Brain microvascular endothelial cell (primary cell): ENCODE measurements around the gene KCNMB2.
"Not testable (repeated sequence)": the region's sequence is repeated elsewhere in the genome, so short reads cannot be mapped to it uniquely, and the experiment has no call there.

Experiments used
- DNase-seq: peaks from one replicate; pipeline ENCODE4 v3.0.0-alpha.2; 2020
- H3K27ac ChIP-seq: fragments of 250-450 bp; sonication (Bioruptor Pico); 2 replicates; pipeline ENCODE4 v1.5.1; 2020; ENCODE audit warnings: mild to moderate bottlenecking, moderate library complexity
- H3K27me3 ChIP-seq: fragments of 250-450 bp; sonication (Bioruptor Pico); replicated peaks from 2 replicates; pipeline ENCODE4 v1.5.1; 2020; ENCODE audit warnings: mild to moderate bottlenecking
- H3K36me3 ChIP-seq: fragments of 250-450 bp; sonication (Bioruptor Pico); replicated peaks from 2 replicates; pipeline ENCODE4 v1.5.1; 2020; ENCODE audit warnings: mild to moderate bottlenecking
- H3K4me3 ChIP-seq: 2 replicates; pipeline ENCODE4 v1.5.1; 2011; ENCODE audit warnings: low read depth, mild to moderate bottlenecking, control low read depth, low read length, moderate library complexity
- in situ Hi-C: cut with HindIII; loops from 2 replicates; pipeline ENCODE4 v1.10.0; 2017; ENCODE audit warnings: low sequenced_read_pairs, low pct_ligation_motif_present
- TF ChIP-seq, protein P1 (sequence below): IDR thresholded peaks from 2 replicates; pipeline ENCODE4 v1.5.1; 2011; ENCODE audit warnings: low read depth, mild to moderate bottlenecking, moderate library complexity, low read length, control low read depth, inconsistent platforms; ENCODE audit errors: missing control alignments

The KCNMB2 gene

DNA sequence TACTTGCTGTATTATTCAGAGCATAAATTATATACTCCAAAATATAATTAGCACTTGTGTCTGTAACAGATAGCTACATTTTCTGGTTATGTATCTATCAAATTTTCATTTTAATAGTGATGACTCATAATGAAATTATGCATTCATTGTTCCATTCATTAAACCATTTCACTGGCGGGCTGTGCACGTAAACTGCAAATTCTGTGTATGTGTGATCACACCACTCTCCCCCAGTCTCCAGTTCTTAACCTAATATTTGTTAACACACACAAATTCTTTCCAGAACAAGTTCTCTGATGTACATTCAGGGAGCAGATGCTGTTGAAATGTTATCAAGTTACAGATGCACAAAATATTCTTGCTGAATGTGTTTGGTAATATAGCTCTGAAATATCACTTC, 3.8 kb upstream of the KCNMB2 start:
- Histone ChIP-seq H3K27me3 (no peaks in the 10 kb centered on the region), H3K27ac (no peak overlapping the region), H3K4me3 (no peak overlapping the region), H3K36me3 (no peaks in the 10 kb centered on the region)
- in situ Hi-C loops: no loop called here
- no peak for DNase-seq
- TF ChIP-seq, protein P1, sequence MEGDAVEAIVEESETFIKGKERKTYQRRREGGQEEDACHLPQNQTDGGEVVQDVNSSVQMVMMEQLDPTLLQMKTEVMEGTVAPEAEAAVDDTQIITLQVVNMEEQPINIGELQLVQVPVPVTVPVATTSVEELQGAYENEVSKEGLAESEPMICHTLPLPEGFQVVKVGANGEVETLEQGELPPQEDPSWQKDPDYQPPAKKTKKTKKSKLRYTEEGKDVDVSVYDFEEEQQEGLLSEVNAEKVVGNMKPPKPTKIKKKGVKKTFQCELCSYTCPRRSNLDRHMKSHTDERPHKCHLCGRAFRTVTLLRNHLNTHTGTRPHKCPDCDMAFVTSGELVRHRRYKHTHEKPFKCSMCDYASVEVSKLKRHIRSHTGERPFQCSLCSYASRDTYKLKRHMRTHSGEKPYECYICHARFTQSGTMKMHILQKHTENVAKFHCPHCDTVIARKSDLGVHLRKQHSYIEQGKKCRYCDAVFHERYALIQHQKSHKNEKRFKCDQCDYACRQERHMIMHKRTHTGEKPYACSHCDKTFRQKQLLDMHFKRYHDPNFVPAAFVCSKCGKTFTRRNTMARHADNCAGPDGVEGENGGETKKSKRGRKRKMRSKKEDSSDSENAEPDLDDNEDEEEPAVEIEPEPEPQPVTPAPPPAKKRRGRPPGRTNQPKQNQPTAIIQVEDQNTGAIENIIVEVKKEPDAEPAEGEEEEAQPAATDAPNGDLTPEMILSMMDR: no peak

DNA sequence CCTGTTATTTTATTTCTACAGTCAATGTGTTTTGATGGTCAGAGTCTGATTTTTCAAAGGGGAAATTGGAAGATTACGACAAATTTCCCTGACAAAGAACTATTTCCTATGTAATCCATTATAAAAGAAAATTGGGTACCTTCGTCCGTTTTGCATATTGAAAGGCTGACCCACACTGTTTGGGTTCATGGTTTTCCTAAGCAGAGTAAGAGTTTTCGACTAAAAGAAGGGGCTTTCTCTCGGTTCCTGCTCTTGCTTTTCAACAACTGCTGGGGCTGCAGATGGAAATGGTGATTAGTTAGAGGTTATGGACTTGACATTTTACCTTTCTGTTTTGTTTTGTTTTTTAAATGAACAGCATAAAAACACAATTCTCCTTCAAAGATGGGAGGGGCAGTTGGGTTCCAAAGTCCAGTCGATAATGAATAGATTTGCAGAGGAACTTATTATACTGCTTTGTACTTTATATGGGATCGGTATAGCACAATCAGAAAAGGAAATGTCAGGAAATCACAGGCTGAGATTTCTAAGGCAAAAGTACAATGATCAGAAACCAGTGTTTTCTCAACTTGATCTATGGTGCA, 978 bp downstream of the KCNMB2 start:
- TF ChIP-seq, protein P1: no peak
- DNase-seq: no peak
- in situ Hi-C loops: no loop called here
- Histone ChIP-seq H3K27me3 (no peaks in the 10 kb centered on the region), H3K36me3 (no peaks in the 10 kb centered on the region), H3K27ac (no peak overlapping the region), H3K4me3 (peak overlapping the region; percentile 49)

DNA sequence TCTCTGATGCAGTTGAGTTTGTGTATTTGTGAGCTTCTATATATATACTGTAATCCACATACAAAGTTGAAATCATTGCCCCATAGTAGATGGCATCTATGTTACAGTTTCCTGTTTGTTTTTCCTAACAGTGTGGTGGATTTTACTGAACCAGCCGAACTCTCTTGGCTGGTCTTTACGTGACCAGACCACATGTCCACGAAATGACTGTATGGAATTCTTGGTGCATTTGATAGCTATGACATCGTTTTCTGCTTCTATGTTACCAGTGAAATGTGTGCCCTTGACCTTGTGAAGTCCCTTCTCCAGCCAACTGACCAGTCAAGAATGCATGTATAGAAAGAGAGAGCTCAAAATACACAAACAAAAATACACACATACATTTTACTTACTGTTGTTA, 1.8 kb downstream of the KCNMB2 start:
- DNase-seq: no peak
- no peaks in the 10 kb centered on the region for H3K36me3 ChIP-seq
- TF ChIP-seq, protein P1: no peak
- H3K4me3 ChIP-seq: no peak overlapping the region
- no peaks in the 10 kb centered on the region for H3K27me3 ChIP-seq
- in situ Hi-C loops: no loop called here
- no peak overlapping the region for H3K27ac ChIP-seq

DNA sequence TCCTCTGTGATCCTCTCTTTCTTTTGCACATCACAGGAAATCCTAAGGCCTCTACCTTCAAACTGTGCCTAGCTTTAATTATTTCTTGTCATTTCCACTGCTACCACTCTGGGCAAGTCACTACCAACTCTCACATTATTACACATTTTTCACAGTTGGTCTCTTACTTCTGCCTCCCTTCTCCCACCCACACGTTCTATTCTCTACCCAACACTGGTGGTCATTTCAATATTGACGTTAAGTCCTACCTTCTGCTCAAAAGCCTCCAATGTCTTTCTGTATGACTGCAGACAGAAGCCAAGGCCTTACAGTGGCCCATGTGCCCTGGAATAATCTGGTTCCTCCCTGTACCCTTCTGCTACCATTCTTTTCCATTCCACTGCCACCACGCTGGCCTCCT, 3.9 kb downstream of the KCNMB2 start:
- Histone ChIP-seq H3K4me3 (no peak overlapping the region), H3K36me3 (no peaks in the 10 kb centered on the region), H3K27me3 (no peaks in the 10 kb centered on the region), H3K27ac (no peak overlapping the region)
- no peak for DNase-seq
- TF ChIP-seq, protein P1: no peak
- in situ Hi-C loops: no loop called here

DNA sequence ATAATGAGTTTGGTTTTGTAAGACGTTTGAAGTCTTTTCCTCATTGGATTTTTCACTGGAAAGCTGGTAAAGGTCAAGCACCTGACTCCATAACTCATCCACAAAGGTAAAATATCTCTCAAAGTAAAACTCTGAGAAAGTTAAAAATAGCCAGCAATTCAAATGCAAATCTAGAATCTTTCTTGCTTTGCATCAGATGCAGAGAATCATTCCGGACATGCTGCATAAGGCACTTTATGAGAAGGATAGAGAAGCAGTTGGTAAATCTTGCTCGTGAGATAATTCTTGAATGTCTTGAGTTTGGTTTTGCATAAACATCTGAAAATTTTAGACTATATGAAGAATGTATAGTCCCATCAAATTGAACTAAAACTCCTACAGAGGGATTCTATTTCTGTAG, 9.1 kb downstream of the KCNMB2 start:
- Histone ChIP-seq H3K27me3 (no peaks in the 10 kb centered on the region), H3K27ac (no peak overlapping the region), H3K4me3 (no peak overlapping the region), H3K36me3 (no peaks in the 10 kb centered on the region)
- DNase-seq: no peak
- in situ Hi-C loops: no loop called here
- TF ChIP-seq, protein P1: no peak

DNA sequence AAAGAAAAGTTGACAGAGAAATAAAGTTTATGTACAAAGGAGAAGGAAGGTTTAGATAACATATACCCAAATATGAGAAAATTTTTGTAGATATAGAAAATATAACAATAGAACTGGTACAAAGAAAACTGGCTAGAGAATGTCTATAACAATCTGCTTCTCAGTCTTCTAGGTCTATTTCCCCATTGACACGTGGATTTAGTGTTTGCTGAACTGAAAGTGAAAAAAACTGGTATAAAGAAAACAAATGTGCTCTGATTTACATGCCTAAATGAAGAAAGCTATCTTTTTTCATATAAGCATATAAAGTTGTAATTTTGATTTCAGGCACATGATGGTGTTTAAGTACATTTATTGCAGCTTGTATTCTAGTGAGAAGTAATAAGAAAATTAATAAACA, 9.8 kb downstream of the KCNMB2 start:
- H3K4me3 ChIP-seq: no peak overlapping the region
- no peak for DNase-seq
- H3K27me3 ChIP-seq: no peaks in the 10 kb centered on the region
- in situ Hi-C loops: no loop called here
- no peak overlapping the region for H3K27ac ChIP-seq
- TF ChIP-seq, protein P1: no peak
- H3K36me3 ChIP-seq: no peaks in the 10 kb centered on the region

DNA sequence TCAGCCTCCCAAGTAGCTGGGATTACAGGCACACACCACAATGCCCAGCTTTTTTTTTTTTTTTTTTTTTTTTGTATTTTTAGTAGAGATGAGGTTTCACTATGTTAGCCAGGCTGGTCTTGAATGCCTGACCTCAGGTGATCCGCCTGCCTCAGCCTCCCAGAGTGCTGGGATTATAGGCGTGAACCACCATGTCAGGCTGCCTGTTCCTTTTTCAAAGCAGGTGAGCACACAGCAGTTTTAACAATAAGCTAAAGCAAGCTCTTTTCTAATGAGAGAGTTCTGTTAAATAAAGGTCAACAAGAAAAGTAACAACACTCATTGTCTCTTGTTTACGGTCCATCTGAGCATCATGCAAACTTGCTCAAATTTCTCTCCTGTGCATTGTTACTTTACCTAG, 13.2 kb downstream of the KCNMB2 start:
- H3K27me3 ChIP-seq, H3K4me3 ChIP-seq, H3K36me3 ChIP-seq, H3K27ac ChIP-seq, DNase-seq, in situ Hi-C loops: not testable (repeated sequence)
